Sigmoid colon (tissue), 4 donors: Measurements from ENCODE around the gene NOC2L.
"Not testable (repeated sequence)": the region's sequence is repeated elsewhere in the genome, so short reads cannot be mapped to it uniquely, and the experiment has no call there.

Experiments used
- CTCF ChIP-seq, 4 experiments: fragments of 450-650 bp in 3 of 4; fragments of 200-600 bp in 1 of 4; IDR thresholded peaks; one replicate each; pipeline ENCODE4 v1.5.1; 2016 to 2019; ENCODE audit warnings: antibody characterized with exemption in 4 of 4, mild to moderate bottlenecking in 3 of 4, moderate library complexity in 2 of 4
- POLR2A ChIP-seq, 2 donors: fragments of 450-650 bp; IDR thresholded peaks; one replicate each; pipeline ENCODE4 v1.6.1; 2016; ENCODE audit warnings: antibody characterized with exemption in 2 of 2, mild to moderate bottlenecking in 2 of 2, moderate library complexity in 2 of 2
- POLR2AphosphoS5 ChIP-seq, 4 donors: sonication (generic); formaldehyde crosslinking; IDR thresholded peaks; one replicate each; pipeline ENCODE4 v1.6.1; 2017; ENCODE audit warnings: antibody characterized with exemption in 4 of 4

GRCh38 chr1:994546-994945 is 35.5 kb upstream of the NOC2L start:
- not testable (repeated sequence) for TF ChIP-seq CTCF, POLR2A, POLR2AphosphoS5 (IDR thresholded peaks at IDR 0.05)
